PC-9 (cell line): Measurements from ENCODE around the gene G0S2. TPM values are rescaled to one million over a fixed set of nuclear protein-coding genes. Genes with fewer than 3 reads are reported as not detected.

ENCODE experiments used
- BruUV-seq: library from RNA; stranded (reverse); fragments of 400-500 nt; replicated peaks from 2 replicates; lab custom pipeline; 2021; lab: Mats Ljungman, UMichigan
- CTCF ChIA-PET: fragments of 300-600 bp; sonication (Branson Sonifier 250); formaldehyde crosslinking; loops from one replicate; lab custom pipeline; 2022; ENCODE audit warnings: antibody characterized with exemption; lab: Charles Lee
- POLR2A ChIA-PET: fragments of 300-600 bp; sonication (Branson Sonifier 250); formaldehyde crosslinking; loops from one replicate; lab custom pipeline; 2022; ENCODE audit warnings: antibody characterized with exemption; ENCODE audit not compliant: unreplicated experiment; lab: Charles Lee
- DNase-seq, 2 experiments: peaks; one replicate each; pipeline versions ENCODE4 v3.0.0 to v3.0.0-alpha.2; 2015 to 2022; ENCODE audit warnings: mixed read lengths in 1 of 2
- H2AFZ ChIP-seq: fragments of 200-600 bp; sonication (generic); 2 replicates; pipeline ENCODE4 v1.8.1; 2017; ENCODE audit warnings: antibody characterized with exemption
- H3F3A ChIP-seq: fragments of 200-600 bp; sonication (generic); 2 replicates; pipeline ENCODE4 v1.8.1; 2017; ENCODE audit warnings: antibody characterized with exemption, mild to moderate bottlenecking, low read depth; ENCODE audit not compliant: insufficient read depth
- H3K27ac ChIP-seq: fragments of 200-600 bp; sonication (generic); 2 replicates; pipeline ENCODE4 v1.6.1; 2016; ENCODE audit warnings: mixed run types
- H3K27me3 ChIP-seq: fragments of 200-600 bp; sonication (generic); 2 replicates; pipeline ENCODE4 v1.6.1; 2016; ENCODE audit warnings: low read depth, mixed run types; ENCODE audit not compliant: insufficient read depth
- H3K36me3 ChIP-seq: fragments of 200-600 bp; sonication (generic); 2 replicates; pipeline ENCODE4 v1.6.1; 2016; ENCODE audit warnings: low read depth, mixed run types
- H3K4me1 ChIP-seq: fragments of 200-600 bp; sonication (generic); replicated peaks from 2 replicates; pipeline ENCODE4 v1.6.1; 2016; ENCODE audit warnings: mixed run types; ENCODE audit not compliant: insufficient read depth
- H3K4me2 ChIP-seq: fragments of 200-600 bp; sonication (generic); 2 replicates; pipeline ENCODE4 v1.6.1; 2017; ENCODE audit warnings: mixed run types
- H3K4me3 ChIP-seq: fragments of 200-600 bp; sonication (generic); 2 replicates; pipeline ENCODE4 v1.6.1; 2016; ENCODE audit warnings: mixed run types
- H3K79me2 ChIP-seq: fragments of 200-600 bp; sonication (generic); 2 replicates; pipeline ENCODE4 v1.6.1; 2017; ENCODE audit warnings: low read depth, mixed run types
- H3K9me2 ChIP-seq: fragments of 200-600 bp; sonication (generic); 2 replicates; pipeline ENCODE4 v1.8.1; 2017; ENCODE audit warnings: mild to moderate bottlenecking; ENCODE audit not compliant: insufficient read depth
- H3K9me3 ChIP-seq: fragments of 200-600 bp; sonication (generic); 2 replicates; pipeline ENCODE4 v1.8.1; 2016; ENCODE audit warnings: low read depth; ENCODE audit not compliant: insufficient read depth
- H4K20me1 ChIP-seq: fragments of 200-600 bp; sonication (generic); 2 replicates; pipeline ENCODE4 v1.8.1; 2017; ENCODE audit not compliant: insufficient read depth
- CTCF ChIP-seq: fragments of 200-600 bp; sonication (generic); conservative IDR thresholded peaks from 2 replicates; pipeline ENCODE4 v1.6.1; 2017; ENCODE audit warnings: mixed run types, antibody characterized with exemption, mild to moderate bottlenecking, moderate library complexity
- EZH2 ChIP-seq: fragments of 200-600 bp; sonication (generic); IDR thresholded peaks from 2 replicates; pipeline ENCODE4 v1.8.0; 2017; ENCODE audit warnings: antibody characterized with exemption, low read depth
- intact Hi-C: fragments of 100-400 bp; cut with micrococcal nuclease; formaldehyde crosslinking; loops from one replicate; pipeline ENCODE4 v1.10.0; 2022; ENCODE audit not compliant: unreplicated experiment
- total RNA-seq: library from RNA; stranded (reverse); gene quantifications from 2 replicates; pipeline ENCODE4 v1.2.3, GENCODE V29; 2021

G0S2 gene
- total RNA-seq, 1 experiment from 2014 or later = 2.4 TPM

GRCh38 chr1:209721323-209721722, 46.1 kb downstream of the G0S2 start:
- Histone ChIP-seq H3K4me2 (no peak overlapping the region), H3F3A (no peaks in the 10 kb centered on the region), H3K79me2 (no peaks in the 10 kb centered on the region), H3K27ac (no peak overlapping the region), H3K9me2 (0 out of 2 replicates have a peak, but pooled peaks cover 4% of the 10 kb centered on the region), H3K36me3 (no peaks in the 10 kb centered on the region), H3K9me3 (no peaks in the 10 kb centered on the region), H3K4me3 (no peak overlapping the region), H3K27me3 (no peaks in the 10 kb centered on the region), H2AFZ (no peak overlapping the region), H4K20me1 (no peaks in the 10 kb centered on the region), H3K4me1 (no peaks in the 10 kb centered on the region)
- ChIA-PET CTCF (interaction anchor here (0.7 kb wide), 2 partner anchors 74 to 164 kb away, joined by 3 to 7 read pairs; no protein-coding TSS in a partner anchor), POLR2A (no interaction called here)
- no TSS peak for BruUV-seq
- no peak for DNase-seq
- intact Hi-C loops = no loop called here
- TF ChIP-seq EZH2 (no peak), CTCF (no peak)

DNA sequence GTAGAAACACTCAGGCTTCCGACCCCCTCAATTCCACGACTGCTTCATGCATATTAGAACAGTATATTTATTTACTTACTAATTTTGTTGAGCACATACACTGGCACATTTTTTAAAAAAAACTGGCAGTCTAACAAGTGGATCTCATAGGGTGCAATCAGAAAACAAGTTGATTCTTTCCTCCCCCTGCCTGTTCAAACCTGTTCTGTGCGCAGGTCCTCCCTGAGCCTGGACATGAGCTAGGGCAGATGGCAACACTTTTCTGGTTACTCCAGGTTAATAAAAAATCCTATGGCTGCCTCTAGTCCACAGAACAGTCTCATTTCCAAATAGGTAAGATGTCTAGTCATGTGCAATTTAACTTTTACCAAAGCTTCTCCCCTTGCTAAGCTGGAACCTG, 48.1 kb downstream of the G0S2 start:
- Histone ChIP-seq H3K4me1 (no peaks in the 10 kb centered on the region), H3K4me3 (no peak overlapping the region), H3K36me3 (no peaks in the 10 kb centered on the region), H3K27me3 (no peaks in the 10 kb centered on the region), H4K20me1 (no peaks in the 10 kb centered on the region), H3K4me2 (no peak overlapping the region), H3K9me3 (no peaks in the 10 kb centered on the region), H3K9me2 (0 out of 2 replicates have a peak, but pooled peaks cover 4% of the 10 kb centered on the region), H2AFZ (no peak overlapping the region), H3F3A (no peaks in the 10 kb centered on the region), H3K27ac (no peak overlapping the region), H3K79me2 (no peaks in the 10 kb centered on the region)
- ChIA-PET CTCF (interaction anchor here (0.6 kb wide), 1 partner anchor 15 kb away, joined by 3 read pairs; no protein-coding TSS in a partner anchor), POLR2A (no interaction called here)
- intact Hi-C loops = no loop called here
- no peak for DNase-seq
- TF ChIP-seq EZH2 (no peak), CTCF (no peak)
- no TSS peak for BruUV-seq

- DNase-seq = no peak
- ChIA-PET POLR2A (no interaction called here), CTCF (interaction anchor here (0.6 kb wide), 1 partner anchor 15 kb away, joined by 3 read pairs; no protein-coding TSS in a partner anchor)
- Histone ChIP-seq H3K36me3 (no peaks in the 10 kb centered on the region), H3K9me2 (0 out of 2 replicates have a peak, but pooled peaks cover 4% of the 10 kb centered on the region), H2AFZ (no peak overlapping the region), H3K79me2 (no peaks in the 10 kb centered on the region), H3K9me3 (no peaks in the 10 kb centered on the region), H3K4me2 (no peak overlapping the region), H3F3A (no peaks in the 10 kb centered on the region), H3K27ac (no peak overlapping the region), H3K4me1 (no peaks in the 10 kb centered on the region), H4K20me1 (no peaks in the 10 kb centered on the region), H3K27me3 (no peaks in the 10 kb centered on the region), H3K4me3 (no peak overlapping the region)
- TF ChIP-seq EZH2 (no peak), CTCF (no peak)
- intact Hi-C loops = no loop called here
- no TSS peak for BruUV-seq
Measured at GRCh38 chr1:209723756-209724693, 48.8 kb downstream of the G0S2 start.

Other genes starting within 250 kb of the G0S2 start
- gene CAMK1G, start 91.7 kb upstream of the G0S2 start, total RNA-seq = not detected in 2 replicates
- 90.0 and 142 TPM in 2 replicates for gene LAMB3, start 23.0 kb upstream of the G0S2 start, total RNA-seq
- not detected in 2 replicates for gene HSD11B1, start 29.4 kb downstream of the G0S2 start, total RNA-seq
- not detected in 2 replicates for gene TRAF3IP3, start 80.6 kb downstream of the G0S2 start, total RNA-seq
- 4.1 and 5.0 TPM in 2 replicates for gene C1orf74, start 109.1 kb downstream of the G0S2 start, total RNA-seq
- gene IRF6, start 130.7 kb downstream of the G0S2 start, total RNA-seq = 46.5 and 50.9 TPM in 2 replicates
- gene UTP25, start 152.6 kb downstream of the G0S2 start, total RNA-seq = 8.2 and 9.3 TPM in 2 replicates